Transverse colon (tissue), 4 donors: ENCODE data around the gene MRNIP.

ENCODE experiments used
- CTCF ChIP-seq, 5 experiments: fragments of 200-600 bp in 3 of 5; fragments of 450-650 bp in 2 of 5; sonication (generic) in 3 of 5; IDR thresholded peaks; 1 replicate in 2 of 5; 2 replicates in 3 of 5; pipeline ENCODE4 v1.5.1; 2016 to 2017; ENCODE audit warnings: antibody characterized with exemption in 5 of 5, inconsistent platforms in 3 of 5, mild to moderate bottlenecking in 2 of 5, moderate library complexity in 1 of 5
- POLR2A ChIP-seq: fragments of 450-650 bp; IDR thresholded peaks from one replicate; pipeline ENCODE4 v1.6.1; 2016; ENCODE audit warnings: antibody characterized with exemption, mild to moderate bottlenecking, moderate library complexity
- POLR2AphosphoS5 ChIP-seq, 3 donors: sonication (generic); formaldehyde crosslinking; IDR thresholded peaks; one replicate each; pipeline ENCODE4 v1.6.1; 2016; ENCODE audit warnings: antibody characterized with exemption in 3 of 3

- TF ChIP-seq CTCF (IDR thresholded peaks at IDR 0.05) (no peak), POLR2A (no peak), POLR2AphosphoS5 (IDR thresholded peaks at IDR 0.05) (peak in 2 of 3 donors; percentile 3 to 29)
Measured at GRCh38 chr5:179793468-179794139, 65.0 kb downstream of the MRNIP start, which contains the start of gene LTC4S.
